ENCODE results near the gene ZNF282. TPM values are rescaled to one million over a fixed set of nuclear protein-coding genes. Genes with fewer than 3 reads are reported as not detected.
"Not testable (repeated sequence)": the region's sequence is repeated elsewhere in the genome, so short reads cannot be mapped to it uniquely, and the experiment has no call there.

Gene ZNF282
- total RNA-seq, 2 experiments from 2014 or later = 29.3 to 29.7 TPM

- Mint-ChIP-seq H3K27me3 (no peaks in the 10 kb centered on the region), H3K36me3 (ENCODE audit: low read depth) (peaks cover 14% of the 10 kb centered on the region), H3K27ac (peak overlapping the region; percentile 87), H3K4me3 (peak overlapping the region; percentile 72), H3K4me1 (ENCODE audit: low read depth) (peaks cover 29% of the 10 kb centered on the region), H3K9me3 (no peaks in the 10 kb centered on the region)
- ChIA-PET POLR2A (interaction anchor here (0.6 to 1.7 kb wide), 11 partner anchors 12 to 198 kb away, joined by 3 to 11 read pairs (median 4); partner anchors contain the start of gene ZNF282), CTCF (interaction anchor here (0.5 to 1.9 kb wide), 17 partner anchors 8 to 371 kb away, joined by 3 to 34 read pairs (median 5); partner anchors contain the start of genes ZNF212, ZNF282, ZNF398 and ZNF425)
- DNase-seq = peak; percentile 44
- peak; percentile 22 for ATAC-seq
- intact Hi-C loops (cut with micrococcal nuclease) = no loop called here
- no peak for TF ChIP-seq CTCF (IDR thresholded peaks at IDR 0.05)
Measured at GRCh38 chr7:149261316-149261828, 66.0 kb downstream of the ZNF282 start.

- DNase-seq = peak; percentile 89
- TF ChIP-seq CTCF (IDR thresholded peaks at IDR 0.05) = peak; percentile 92
- ATAC-seq = peak; percentile 87
- no peaks in the 10 kb centered on the region for H3K27me3 Mint-ChIP-seq
- no peaks in the 10 kb centered on the region for H3K9me3 Mint-ChIP-seq
- ChIA-PET CTCF (interaction anchor here (0.5 to 1.9 kb wide), 20 partner anchors 9 to 371 kb away, joined by 3 to 34 read pairs (median 4); partner anchors contain the start of genes ZNF212, ZNF282, ZNF398 and ZNF425), POLR2A (interaction anchor here (0.6 to 1.7 kb wide), 11 partner anchors 12 to 197 kb away, joined by 3 to 11 read pairs (median 4); partner anchors contain the start of gene ZNF282)
- peak within 1 kb of the TSS; percentile 75 for H3K4me3 Mint-ChIP-seq
- H3K36me3 Mint-ChIP-seq (ENCODE audit: low read depth) = peaks cover 20% of the 10 kb centered on the region
- H3K4me1 Mint-ChIP-seq (ENCODE audit: low read depth) = peaks cover 29% of the 10 kb centered on the region
- intact Hi-C loops (cut with micrococcal nuclease) = no loop called here
- peak within 1 kb of the TSS; percentile 87 for H3K27ac Mint-ChIP-seq
Measured at GRCh38 chr7:149261829-149262617, 66.7 kb downstream of the ZNF282 start, which contains the start of gene ZNF783. Gene ZNF783, plus strand, starts transcription at chr7:149262196. Its CDS starts 138 bp downstream, at chr7:149262334.

GRCh38 chr7:149266451-149266850, 71.1 kb downstream of the ZNF282 start:
- H3K4me1 Mint-ChIP-seq (ENCODE audit: low read depth) = peaks cover 34% of the 10 kb centered on the region
- H3K27ac Mint-ChIP-seq = no peak overlapping the region
- TF ChIP-seq CTCF (IDR thresholded peaks at IDR 0.05) = no peak
- H3K4me3 Mint-ChIP-seq = no peak overlapping the region
- intact Hi-C loops (cut with micrococcal nuclease) = no loop called here
- ChIA-PET CTCF (no interaction called here), POLR2A (interaction anchor here (1.9 to 2.5 kb wide), 2 partner anchors 19 to 71 kb away, joined by 6 to 7 read pairs; partner anchors contain the start of gene ZNF282)
- DNase-seq (no peak), ATAC-seq (no peak)
- H3K27me3 Mint-ChIP-seq = no peaks in the 10 kb centered on the region
- peaks cover 44% of the 10 kb centered on the region for H3K36me3 Mint-ChIP-seq (ENCODE audit: low read depth)
- H3K9me3 Mint-ChIP-seq = peaks cover 2% of the 10 kb centered on the region

GRCh38 chr7:149267733-149268132, 72.4 kb downstream of the ZNF282 start:
- no peak for ATAC-seq
- Mint-ChIP-seq H3K9me3 (peaks cover 2% of the 10 kb centered on the region), H3K36me3 (ENCODE audit: low read depth) (peaks cover 44% of the 10 kb centered on the region), H3K4me3 (no peak overlapping the region), H3K4me1 (ENCODE audit: low read depth) (peaks cover 32% of the 10 kb centered on the region), H3K27me3 (no peaks in the 10 kb centered on the region), H3K27ac (no peak overlapping the region)
- CTCF ChIA-PET = no interaction called here
- POLR2A ChIA-PET = no interaction called here
- TF ChIP-seq CTCF (IDR thresholded peaks at IDR 0.05) = no peak
- intact Hi-C loops (cut with micrococcal nuclease) = no loop called here
- no peak for DNase-seq

- ATAC-seq; H3K27me3 Mint-ChIP-seq; H3K4me3 Mint-ChIP-seq; intact Hi-C loops (cut with micrococcal nuclease); H3K9me3 Mint-ChIP-seq; H3K4me1 Mint-ChIP-seq (ENCODE audit: low read depth); DNase-seq; H3K27ac Mint-ChIP-seq: not testable (repeated sequence)
- peaks cover 46% of the 10 kb centered on the region for H3K36me3 Mint-ChIP-seq (ENCODE audit: low read depth)
- CTCF ChIA-PET = interaction anchor here (2.0 to 3.1 kb wide), 2 partner anchors 10 to 13 kb away, joined by 4 to 11 read pairs; partner anchors contain the start of gene ZNF783
- POLR2A ChIA-PET = interaction anchor here (1.4 kb wide), 1 partner anchor 22 kb away, joined by 3 read pairs; no protein-coding TSS in a partner anchor
Measured at GRCh38 chr7:149274424-149274823, 79.1 kb downstream of the ZNF282 start.

Other genes starting within 250 kb of the ZNF282 start
- gene PDIA4, start 167.0 kb upstream of the ZNF282 start, total RNA-seq = 10 to 100 TPM; 72.6 to 75.7 TPM
- 1 to 10 TPM; 4.0 to 4.3 TPM for gene ZNF786, start 104.8 kb upstream of the ZNF282 start, total RNA-seq
- gene ZNF425, start 69.2 kb upstream of the ZNF282 start, total RNA-seq = under 1 TPM; 0.22 to 0.29 TPM
- gene ZNF398, start 48.1 kb upstream of the ZNF282 start, total RNA-seq = 1 to 10 TPM; 7.2 to 8.7 TPM
- 10 to 100 TPM; 10.5 to 13.4 TPM for gene ZNF212, start 44.1 kb downstream of the ZNF282 start, total RNA-seq
- 10 to 100 TPM; 13.2 to 13.4 TPM for gene ZNF783, start 66.7 kb downstream of the ZNF282 start, total RNA-seq

Data from activated CD8-positive, alpha-beta T cell treated with anti-CD3 and anti-CD28 coated beads for 36 hours (primary cell).